HG02678 (cell line): ENCODE data around the gene WWTR1.

Experiments
- ATAC-seq: cut with Tn5 transposase; IDR thresholded peaks from one replicate; pipeline ENCODE4 v1.9.1; 2021; ENCODE audit warnings: mild to moderate bottlenecking, moderate library complexity; ENCODE audit not compliant: unreplicated experiment

WWTR1 gene

GRCh38 chr3:149536429-149536828, 121.4 kb downstream of the WWTR1 start:
- no peak for ATAC-seq

GRCh38 chr3:149535333-149535685, 122.5 kb downstream of the WWTR1 start:
- ATAC-seq = no peak

GRCh38 chr3:149534671-149535332, 123.0 kb downstream of the WWTR1 start:
- no peak for ATAC-seq

DNA sequence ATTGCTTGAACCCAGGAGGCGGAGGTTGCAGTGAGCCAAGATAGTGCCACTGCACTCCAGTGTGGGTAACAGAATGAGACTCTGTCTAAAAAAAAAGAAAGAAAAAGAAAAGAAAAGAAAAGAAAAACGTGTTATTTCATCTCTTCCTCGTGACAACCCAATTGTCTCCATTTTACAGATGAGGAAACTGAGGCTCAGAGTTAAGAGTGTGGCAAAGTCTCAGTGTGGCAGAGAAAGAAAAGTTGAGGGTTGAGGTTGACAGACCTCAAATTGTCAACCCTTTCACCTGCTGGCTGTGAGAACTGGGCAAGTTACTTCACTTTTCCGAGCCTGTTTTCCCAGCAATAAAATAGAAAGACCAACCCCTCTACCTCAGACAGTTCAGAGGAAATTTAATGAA, 123.7 kb downstream of the WWTR1 start:
- no peak for ATAC-seq

DNA sequence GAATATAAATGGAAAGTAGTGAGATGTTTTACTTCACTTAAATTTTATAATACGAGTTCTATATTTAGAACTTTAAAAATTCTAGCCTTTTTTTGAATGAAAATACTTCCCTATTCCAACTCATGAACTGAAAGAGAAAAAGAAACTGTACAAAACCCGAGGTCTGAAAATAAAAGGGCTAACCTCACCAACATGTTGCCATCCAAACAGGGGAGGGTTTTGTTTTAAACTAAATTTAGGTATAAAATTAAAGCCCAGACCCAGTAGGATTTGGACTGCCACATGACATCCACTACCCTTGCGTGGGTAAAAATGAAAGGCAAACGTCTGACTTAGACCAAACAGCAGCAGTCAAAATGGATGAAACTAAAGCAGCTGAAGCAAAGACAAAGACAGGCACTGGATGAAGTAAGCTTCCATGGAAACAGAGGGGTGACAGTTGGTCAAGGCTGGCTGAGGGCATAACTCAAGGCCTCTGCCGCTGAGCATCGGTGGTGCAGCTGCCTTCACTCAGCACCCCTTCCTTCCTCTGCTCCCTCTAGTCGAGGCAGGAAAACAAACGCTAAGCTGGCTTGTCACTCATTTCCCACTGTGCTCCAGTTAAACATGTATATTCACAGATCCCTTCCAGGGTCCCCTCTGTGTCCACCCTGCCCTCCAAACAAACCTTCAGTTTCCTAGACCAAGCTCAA, 125.2 kb downstream of the WWTR1 start:
- no peak for ATAC-seq

DNA sequence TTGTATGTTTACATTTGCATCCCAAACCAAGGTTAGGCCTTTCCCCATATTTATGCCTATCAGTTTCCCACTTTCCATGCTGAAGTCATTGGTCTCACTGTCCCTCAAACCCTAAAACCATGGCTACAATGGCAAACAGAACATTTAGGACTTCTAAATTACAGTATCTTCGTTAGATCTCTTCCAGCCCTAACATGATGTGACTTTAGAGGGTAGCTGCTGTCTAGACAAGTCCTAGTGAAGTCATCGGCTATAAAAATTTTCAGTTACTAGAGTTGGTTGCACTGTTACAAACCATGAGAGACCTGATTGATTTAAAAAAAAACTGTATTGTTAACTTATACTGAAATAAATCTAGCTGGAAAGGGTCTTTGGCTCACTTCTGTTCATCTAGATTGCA, 128.7 kb downstream of the WWTR1 start:
- no peak for ATAC-seq

DNA sequence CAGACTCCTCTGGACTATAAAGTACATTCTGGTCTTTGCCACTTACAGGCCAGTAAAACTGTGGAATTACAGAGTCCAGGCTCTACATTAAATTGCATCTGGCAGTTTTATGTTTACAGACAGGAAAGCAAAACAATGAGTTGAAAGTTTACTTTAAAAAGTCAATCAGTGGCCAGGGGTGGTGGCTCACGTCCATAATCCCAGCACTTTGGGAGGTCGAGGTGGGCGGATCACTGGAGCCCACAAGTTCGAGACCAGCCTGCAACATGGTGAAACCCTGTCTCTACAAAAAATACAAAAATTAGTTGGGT, 129.5 kb downstream of the WWTR1 start:
- ATAC-seq = no peak

DNA sequence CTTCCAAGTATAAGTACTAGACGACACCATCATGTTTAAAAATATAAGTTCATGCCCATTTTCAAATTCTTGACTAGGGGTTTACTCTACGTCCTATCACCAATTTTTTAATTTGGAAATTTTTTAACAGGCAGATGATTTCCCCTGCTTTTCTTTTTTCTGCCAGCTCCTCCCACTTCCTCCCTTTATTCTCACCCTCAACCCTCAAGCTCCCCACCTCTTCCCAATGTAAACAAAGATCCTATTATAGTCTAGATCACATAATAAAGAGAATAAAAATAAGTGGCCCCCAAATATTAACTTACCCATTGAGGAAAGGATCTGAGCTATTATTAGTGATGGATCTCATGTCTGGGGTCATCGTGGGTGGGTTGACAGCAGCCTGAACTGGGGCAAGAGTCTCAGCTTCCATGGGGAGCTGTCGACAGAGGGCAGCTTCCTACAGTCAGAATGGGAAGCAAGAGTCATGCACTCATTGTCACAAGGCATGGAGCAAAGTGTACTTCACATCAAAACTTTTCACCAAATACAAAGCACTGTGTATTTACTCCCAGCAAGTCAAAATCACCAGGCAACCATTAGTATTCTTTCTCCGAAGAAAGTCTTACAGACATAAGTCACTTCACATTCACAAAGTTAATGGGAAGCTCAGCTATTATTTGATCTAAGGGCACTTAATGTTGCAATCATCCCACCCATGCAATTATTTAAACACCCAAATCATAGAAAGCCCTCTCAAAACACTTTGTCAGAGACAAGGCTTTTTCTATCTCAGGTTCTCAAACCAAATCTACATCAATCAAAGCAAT, 130.1 kb downstream of the WWTR1 start:
- ATAC-seq = no peak

- ATAC-seq = no peak
Observed at GRCh38 chr3:149523512-149524299, 134.1 kb downstream of the WWTR1 start.

DNA sequence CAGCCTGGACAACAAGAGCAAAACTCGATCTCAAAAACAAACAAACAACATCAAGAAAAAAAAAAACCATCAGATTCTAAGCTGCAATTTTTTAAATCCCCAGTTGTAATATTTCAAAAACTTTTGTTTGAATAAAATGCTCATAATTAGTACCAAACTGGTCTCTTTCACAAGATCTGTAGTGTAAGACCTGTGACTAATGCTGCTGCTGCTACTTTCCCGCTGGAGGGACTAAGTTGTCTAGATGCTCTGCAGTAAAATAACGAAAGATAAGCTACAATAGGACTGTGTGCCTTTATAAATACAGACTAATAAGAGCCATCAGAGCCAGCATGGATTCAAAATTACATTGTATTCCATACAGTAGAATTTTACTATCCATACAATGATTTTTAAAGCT, 137.9 kb downstream of the WWTR1 start:
- no peak for ATAC-seq

- no peak for ATAC-seq
Observed at GRCh38 chr3:149516920-149517319, 140.9 kb downstream of the WWTR1 start.

- ATAC-seq = no peak
Observed at GRCh38 chr3:149515249-149515648, 142.6 kb downstream of the WWTR1 start.

DNA sequence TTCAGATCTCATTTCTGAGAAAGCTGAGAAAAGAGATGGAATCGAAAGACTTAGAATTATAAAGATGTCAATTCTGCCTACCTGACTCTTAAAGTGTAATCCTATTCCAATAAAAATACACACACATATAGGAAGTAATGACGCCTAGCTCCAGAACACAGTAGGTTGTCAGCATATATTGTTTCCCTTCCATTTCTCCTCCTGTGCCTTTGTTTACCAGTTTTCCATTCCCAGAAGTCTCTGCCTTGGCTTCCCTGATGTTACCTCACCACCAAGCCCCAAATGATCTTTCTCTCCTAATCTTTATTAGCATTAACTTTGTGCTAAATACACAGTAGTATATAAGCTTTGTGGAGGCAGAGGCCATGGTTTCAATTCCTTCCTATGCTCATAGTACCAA, 143.4 kb downstream of the WWTR1 start:
- no peak for ATAC-seq

DNA sequence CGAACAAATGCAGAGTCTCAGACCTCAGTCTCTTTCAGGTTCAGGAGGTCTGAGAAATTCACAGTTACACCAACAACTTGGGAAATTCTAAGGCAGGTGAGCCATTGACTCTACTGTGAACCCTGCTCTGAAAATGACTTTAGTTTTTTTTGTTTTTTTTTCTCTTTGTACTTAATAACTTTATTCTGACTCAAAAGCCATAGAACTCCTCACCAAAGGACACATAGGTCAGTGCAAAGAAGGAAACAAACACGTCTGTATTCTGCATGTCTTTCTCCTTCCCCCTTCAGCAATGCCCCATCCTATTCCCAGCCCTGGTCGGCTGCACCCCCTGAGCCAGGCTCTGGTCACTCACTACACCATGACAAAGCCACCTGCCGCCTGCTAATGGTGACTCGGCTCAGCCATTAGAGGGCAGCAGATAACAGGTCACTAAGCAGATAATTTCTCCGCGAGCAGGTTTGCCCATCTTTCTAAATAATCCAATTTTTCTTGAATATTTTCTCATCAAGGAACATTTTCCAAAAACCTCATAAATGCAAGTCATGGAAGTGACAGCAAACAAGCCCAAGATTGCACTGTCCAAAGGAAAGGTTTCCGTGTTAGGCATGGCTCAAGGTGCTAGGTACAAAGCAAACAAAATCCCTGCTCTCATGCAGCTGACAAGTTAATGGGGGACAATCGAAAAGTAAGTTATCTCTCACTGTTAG, 145.6 kb downstream of the WWTR1 start:
- peak; percentile 82 for ATAC-seq

DNA sequence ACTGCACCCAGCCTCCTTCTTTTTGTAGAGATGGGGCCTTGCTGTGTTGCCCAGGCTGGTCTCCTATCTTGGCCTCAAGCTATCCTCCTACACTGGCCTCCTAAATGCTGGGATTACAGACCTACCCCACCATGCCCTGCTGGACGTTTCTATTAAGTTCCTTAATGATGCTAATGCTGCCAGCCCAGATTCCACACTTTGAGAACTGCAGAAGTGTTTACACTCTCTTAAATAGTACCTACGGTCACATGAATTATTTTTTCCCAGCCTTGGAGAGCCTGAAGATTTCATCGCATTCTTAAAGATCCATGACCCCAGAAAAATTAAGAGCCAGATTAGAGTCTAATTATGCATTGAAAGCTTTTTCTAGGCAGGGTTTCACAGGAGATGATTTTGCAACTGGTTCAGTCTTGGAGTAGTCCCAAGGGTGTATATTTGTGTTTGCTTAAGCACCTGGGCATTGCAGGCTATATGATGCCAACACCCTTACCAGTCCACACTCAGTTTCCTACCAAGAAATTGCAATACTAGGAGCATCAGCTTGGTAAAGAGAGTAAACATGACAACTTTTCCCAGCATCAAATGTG, 146.7 kb downstream of the WWTR1 start:
- no peak for ATAC-seq

- ATAC-seq = no peak
Observed at GRCh38 chr3:149510480-149510879, 147.3 kb downstream of the WWTR1 start.

DNA sequence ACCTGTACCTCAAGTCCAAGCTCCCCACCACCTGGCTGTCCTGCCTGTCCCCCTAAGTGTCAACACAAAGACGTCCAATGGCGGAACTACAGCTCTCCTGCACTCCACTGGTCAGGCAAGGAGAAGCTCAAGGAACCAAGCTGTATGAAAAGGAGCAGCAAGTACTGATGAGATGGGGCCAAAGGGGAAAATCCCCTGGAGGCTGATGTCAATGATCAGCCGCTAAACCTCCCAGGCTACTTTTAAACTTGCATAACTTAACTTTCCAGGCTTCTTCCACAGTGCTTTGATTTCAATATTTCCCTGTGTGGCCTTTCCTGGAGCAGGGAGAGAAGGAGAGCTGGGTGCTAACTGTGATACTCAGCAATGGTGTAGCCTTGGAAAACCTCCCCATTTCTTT, 148.3 kb downstream of the WWTR1 start:
- no peak for ATAC-seq

GRCh38 chr3:149507491-149508324, 150.1 kb downstream of the WWTR1 start:
- no peak for ATAC-seq

DNA sequence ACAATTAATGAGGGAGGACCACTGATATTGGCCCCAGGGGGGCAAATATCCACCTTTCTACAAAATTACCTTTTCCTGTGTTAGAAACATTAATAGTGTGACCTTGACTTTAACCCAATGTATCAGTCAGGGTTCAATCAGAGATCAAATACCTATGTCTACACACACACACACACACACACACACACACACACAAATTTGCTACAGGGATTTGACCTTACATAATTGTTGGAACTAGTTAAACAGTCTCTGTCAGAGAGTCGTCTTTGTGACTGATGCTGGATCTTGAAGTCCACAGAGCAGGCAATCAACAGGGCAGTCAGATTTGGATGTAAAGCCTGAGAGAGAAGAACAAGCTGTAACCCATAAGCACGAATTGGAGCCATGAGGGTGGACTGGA, 150.9 kb downstream of the WWTR1 start:
- ATAC-seq = no peak

GRCh38 chr3:149506540-149506939, 151.3 kb downstream of the WWTR1 start:
- no peak for ATAC-seq
